SK-N-SH treated with all-trans-retinoic acid at 6 μM for 48 hours (cell line): ENCODE data around the gene PRH2.

Experiments
- ATAC-seq: fragments of 200-7000 bp; cut with Tn5 transposase; 3 replicates; pipeline ENCODE4 v1.9.1; 2020; ENCODE audit warnings: mild to moderate bottlenecking, moderate library complexity
- ARNTL ChIP-seq: fragments of 450-650 bp; formaldehyde crosslinking; IDR thresholded peaks from 2 replicates; pipeline ENCODE4 v1.5.0; 2020; ENCODE audit warnings: low read depth, mild to moderate bottlenecking, moderate library complexity, borderline replicate concordance
- BACH2 ChIP-seq: fragments of 250-450 bp; sonication (Bioruptor Pico); IDR thresholded peaks from 2 replicates; pipeline ENCODE4 v1.9.0; 2021; ENCODE audit warnings: mild to moderate bottlenecking, borderline replicate concordance
- CREB5 ChIP-seq: fragments of 250-450 bp; sonication (Bioruptor Pico); IDR thresholded peaks from 2 replicates; pipeline ENCODE4 v1.5.1; 2020; ENCODE audit warnings: low read depth, mild to moderate bottlenecking, moderate library complexity
- CSDC2 ChIP-seq: fragments of 250-450 bp; sonication (Bioruptor Pico); IDR thresholded peaks from 2 replicates; pipeline ENCODE4 v1.5.0; 2020; ENCODE audit warnings: mild to moderate bottlenecking, moderate library complexity
- ESRRG ChIP-seq: fragments of 250-450 bp; sonication (Bioruptor Pico); IDR thresholded peaks from 2 replicates; pipeline ENCODE4 v1.6.1; 2021; ENCODE audit warnings: mild to moderate bottlenecking
- GLIS3 ChIP-seq: fragments of 250-450 bp; sonication (Bioruptor Pico); IDR thresholded peaks from 2 replicates; pipeline ENCODE4 v1.5.0; 2020; ENCODE audit warnings: mild to moderate bottlenecking, moderate library complexity
- ISL1 ChIP-seq: fragments of 250-450 bp; sonication (Bioruptor Pico); IDR thresholded peaks from 2 replicates; pipeline ENCODE4 v2.1.2; 2022; ENCODE audit warnings: mild to moderate bottlenecking, moderate library complexity
- OSR1 ChIP-seq: fragments of 250-450 bp; sonication (Bioruptor Pico); IDR thresholded peaks from 2 replicates; pipeline ENCODE4 v1.8.0; 2022; ENCODE audit warnings: moderate library complexity, mild to moderate bottlenecking, inconsistent platforms
- PPARA ChIP-seq: fragments of 250-450 bp; sonication (Bioruptor Pico); IDR thresholded peaks from 2 replicates; pipeline ENCODE4 v1.5.0; 2020; ENCODE audit warnings: mild to moderate bottlenecking, borderline replicate concordance
- RARB ChIP-seq: fragments of 250-450 bp; sonication (Bioruptor Pico); IDR thresholded peaks from 2 replicates; pipeline ENCODE4 v1.8.0; 2021; ENCODE audit warnings: mild to moderate bottlenecking, moderate library complexity
- SNAI2 ChIP-seq: fragments of 250-450 bp; sonication (Bioruptor Pico); IDR thresholded peaks from 2 replicates; pipeline ENCODE4 v1.5.0; 2020; ENCODE audit warnings: mild to moderate bottlenecking, moderate library complexity
- TCF4 ChIP-seq: fragments of 250-450 bp; sonication (Bioruptor Pico); IDR thresholded peaks from 2 replicates; pipeline ENCODE4 v1.8.0; 2021; ENCODE audit warnings: mild to moderate bottlenecking, moderate library complexity, borderline replicate concordance
- TOX ChIP-seq: fragments of 250-450 bp; sonication (Bioruptor Pico); IDR thresholded peaks from 2 replicates; pipeline ENCODE4 v1.8.0; 2021; ENCODE audit warnings: mild to moderate bottlenecking, moderate library complexity, borderline replicate concordance
- ZC3H10 ChIP-seq: fragments of 250-450 bp; sonication (Bioruptor Pico); IDR thresholded peaks from 2 replicates; pipeline ENCODE4 v1.5.1; 2021; ENCODE audit warnings: mild to moderate bottlenecking, moderate library complexity
- ZFP3 ChIP-seq: fragments of 250-450 bp; sonication (Bioruptor Pico); IDR thresholded peaks from 2 replicates; pipeline ENCODE4 v1.5.0; 2020; ENCODE audit warnings: mild to moderate bottlenecking, moderate library complexity
- ZFP30 ChIP-seq: fragments of 450-650 bp; formaldehyde crosslinking; IDR thresholded peaks from 2 replicates; pipeline ENCODE4 v1.5.0; 2022; ENCODE audit warnings: mild to moderate bottlenecking, moderate library complexity
- ZNF565 ChIP-seq: fragments of 450-650 bp; formaldehyde crosslinking; conservative IDR thresholded peaks from 2 replicates; pipeline ENCODE4 v1.5.0; 2020; ENCODE audit warnings: low read depth, mild to moderate bottlenecking, moderate library complexity
- ZNF70 ChIP-seq: fragments of 450-650 bp; formaldehyde crosslinking; IDR thresholded peaks from 2 replicates; pipeline ENCODE4 v1.5.0; 2020; ENCODE audit warnings: mild to moderate bottlenecking, moderate library complexity
- TF ChIP-seq, protein P1 (sequence below): fragments of 250-450 bp; sonication (Bioruptor Pico); IDR thresholded peaks from 2 replicates; pipeline ENCODE4 v1.8.0; 2021; ENCODE audit warnings: low read depth, mild to moderate bottlenecking, moderate library complexity, borderline replicate concordance
- TF ChIP-seq, protein P2 (sequence below): fragments of 250-450 bp; sonication (Bioruptor Pico); IDR thresholded peaks from 2 replicates; pipeline ENCODE4 v1.5.1; 2021; ENCODE audit warnings: mild to moderate bottlenecking, moderate library complexity
- TF ChIP-seq, protein P3 (sequence below): fragments of 250-450 bp; sonication (Bioruptor Pico); IDR thresholded peaks from 2 replicates; pipeline ENCODE4 v1.8.0; 2020; ENCODE audit warnings: mild to moderate bottlenecking, moderate library complexity, borderline replicate concordance
- TF ChIP-seq, protein P4 (sequence below): fragments of 250-450 bp; sonication (Bioruptor Pico); IDR thresholded peaks from 2 replicates; pipeline ENCODE4 v1.5.0; 2020; ENCODE audit warnings: mild to moderate bottlenecking, moderate library complexity

Gene PRH2

DNA sequence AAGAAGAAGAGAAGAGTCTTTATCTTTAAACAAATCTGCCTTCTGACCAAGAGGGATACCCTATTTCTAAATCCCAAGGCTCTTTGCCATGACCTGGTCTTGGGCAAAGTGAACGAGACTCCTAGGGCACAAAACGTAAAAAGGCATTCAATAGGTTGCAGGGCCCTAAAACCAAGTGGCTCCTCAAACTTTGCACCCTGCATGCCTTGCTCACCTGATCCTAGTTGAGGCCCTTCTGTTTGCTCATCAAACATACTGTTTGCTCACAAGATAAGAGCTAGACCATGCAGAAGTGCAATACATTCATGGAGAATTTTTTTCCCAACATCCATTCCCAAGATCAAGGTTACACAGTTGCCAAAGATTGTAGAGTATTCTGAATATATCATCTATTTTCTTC is 37.1 kb upstream of the PRH2 start:
- TF ChIP-seq GLIS3 (CRISPR knock-in tag): no peak
- no peak for TF ChIP-seq TOX (CRISPR knock-in tag)
- no peak for TF ChIP-seq ZNF565
- TF ChIP-seq ZC3H10 (CRISPR knock-in tag): no peak
- ATAC-seq: no peak

- ATAC-seq: no peak
- TF ChIP-seq SNAI2 (CRISPR knock-in tag) (no peak), TOX (CRISPR knock-in tag) (no peak), ZC3H10 (CRISPR knock-in tag) (no peak), TCF4 (CRISPR knock-in tag) (no peak), ZFP3 (no peak), ZNF565 (no peak), PPARA (CRISPR knock-in tag) (no peak), ISL1 (CRISPR knock-in tag) (no peak), ESRRG (CRISPR knock-in tag) (no peak), ZFP30 (CRISPR knock-in tag) (no peak), CSDC2 (CRISPR knock-in tag) (no peak), ARNTL (CRISPR knock-in tag) (no peak), OSR1 (CRISPR knock-in tag) (no peak)
- TF ChIP-seq, all 23 proteins: peak for 0
Measured at GRCh38 chr12:10896854-10897253, 32.2 kb upstream of the PRH2 start.

DNA sequence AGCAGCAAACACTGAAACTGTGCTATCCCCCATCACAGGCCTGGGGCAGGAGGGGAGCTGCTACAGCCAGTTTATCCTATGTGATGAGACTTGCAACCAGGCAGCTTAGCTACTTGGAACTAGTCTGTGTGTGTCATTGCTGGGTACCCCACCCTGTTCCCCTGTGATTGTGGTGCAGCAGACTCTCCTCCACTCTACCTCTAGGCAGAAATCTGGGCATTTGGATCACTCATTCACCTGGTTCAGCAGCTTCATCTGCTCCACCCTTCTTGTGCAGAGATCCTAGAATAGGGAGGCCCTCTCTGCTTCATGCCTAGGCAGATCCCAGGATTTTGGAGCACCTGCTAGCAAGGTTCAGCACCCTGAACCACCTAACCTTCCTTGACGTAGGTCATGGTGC is 28.5 kb upstream of the PRH2 start:
- ATAC-seq: no peak
- TF ChIP-seq ZNF70 (no peak), TCF4 (CRISPR knock-in tag) (no peak), ISL1 (CRISPR knock-in tag) (no peak), ZFP3 (no peak), CSDC2 (CRISPR knock-in tag) (no peak), OSR1 (CRISPR knock-in tag) (no peak)
- TF ChIP-seq, protein P1, sequence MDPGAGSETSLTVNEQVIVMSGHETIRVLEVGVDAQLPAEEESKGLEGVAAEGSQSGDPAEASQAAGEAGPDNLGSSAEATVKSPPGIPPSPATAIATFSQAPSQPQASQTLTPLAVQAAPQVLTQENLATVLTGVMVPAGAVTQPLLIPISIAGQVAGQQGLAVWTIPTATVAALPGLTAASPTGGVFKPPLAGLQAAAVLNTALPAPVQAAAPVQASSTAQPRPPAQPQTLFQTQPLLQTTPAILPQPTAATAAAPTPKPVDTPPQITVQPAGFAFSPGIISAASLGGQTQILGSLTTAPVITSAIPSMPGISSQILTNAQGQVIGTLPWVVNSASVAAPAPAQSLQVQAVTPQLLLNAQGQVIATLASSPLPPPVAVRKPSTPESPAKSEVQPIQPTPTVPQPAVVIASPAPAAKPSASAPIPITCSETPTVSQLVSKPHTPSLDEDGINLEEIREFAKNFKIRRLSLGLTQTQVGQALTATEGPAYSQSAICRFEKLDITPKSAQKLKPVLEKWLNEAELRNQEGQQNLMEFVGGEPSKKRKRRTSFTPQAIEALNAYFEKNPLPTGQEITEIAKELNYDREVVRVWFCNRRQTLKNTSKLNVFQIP (CRISPR knock-in tag): no peak
- TF ChIP-seq, protein P2, sequence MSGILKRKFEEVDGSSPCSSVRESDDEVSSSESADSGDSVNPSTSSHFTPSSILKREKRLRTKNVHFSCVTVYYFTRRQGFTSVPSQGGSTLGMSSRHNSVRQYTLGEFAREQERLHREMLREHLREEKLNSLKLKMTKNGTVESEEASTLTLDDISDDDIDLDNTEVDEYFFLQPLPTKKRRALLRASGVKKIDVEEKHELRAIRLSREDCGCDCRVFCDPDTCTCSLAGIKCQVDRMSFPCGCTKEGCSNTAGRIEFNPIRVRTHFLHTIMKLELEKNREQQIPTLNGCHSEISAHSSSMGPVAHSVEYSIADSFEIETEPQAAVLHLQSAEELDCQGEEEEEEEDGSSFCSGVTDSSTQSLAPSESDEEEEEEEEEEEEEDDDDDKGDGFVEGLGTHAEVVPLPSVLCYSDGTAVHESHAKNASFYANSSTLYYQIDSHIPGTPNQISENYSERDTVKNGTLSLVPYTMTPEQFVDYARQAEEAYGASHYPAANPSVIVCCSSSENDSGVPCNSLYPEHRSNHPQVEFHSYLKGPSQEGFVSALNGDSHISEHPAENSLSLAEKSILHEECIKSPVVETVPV (CRISPR knock-in tag): no peak
- TF ChIP-seq, all 23 proteins: peak for 0

DNA sequence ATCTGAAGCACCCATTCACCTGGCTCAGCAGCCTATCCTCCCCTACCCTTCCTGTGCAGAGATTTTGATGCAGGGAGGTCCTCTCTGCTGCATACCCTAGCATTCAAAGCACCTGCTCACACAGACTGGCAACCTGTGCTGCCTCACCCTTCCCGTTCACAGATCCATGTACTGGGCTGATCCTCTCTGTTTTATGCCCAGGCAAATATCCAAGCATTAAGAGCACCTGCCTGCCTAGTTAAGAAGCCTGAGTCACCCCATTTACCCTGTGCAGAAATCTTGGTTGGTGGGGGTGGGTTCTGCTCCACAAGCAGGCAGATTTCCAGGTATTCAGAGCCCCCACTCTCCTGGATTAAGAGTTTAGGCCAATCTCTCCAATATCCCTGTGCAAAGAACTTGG is 28.1 kb upstream of the PRH2 start:
- TF ChIP-seq CREB5 (CRISPR knock-in tag): no peak
- ATAC-seq: no peak

DNA sequence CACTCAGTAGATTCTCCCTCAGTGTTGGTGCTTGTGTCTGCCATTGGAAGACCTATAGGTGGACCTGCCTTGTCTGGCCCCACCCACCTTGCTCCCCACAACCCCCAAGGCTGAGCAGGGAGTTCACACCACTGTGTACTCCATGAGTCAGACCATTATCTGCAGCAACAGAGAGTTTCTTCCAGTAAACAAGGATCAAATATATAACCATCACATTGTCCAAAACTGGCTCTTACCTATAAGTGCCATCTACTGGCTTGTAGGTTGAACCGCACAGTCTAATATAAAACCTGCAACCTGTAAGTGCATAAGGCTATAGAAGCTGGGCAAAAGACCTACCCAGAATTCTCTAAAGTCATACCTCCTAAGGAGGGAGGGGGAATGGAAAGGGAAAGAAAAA is 27.6 kb upstream of the PRH2 start:
- ATAC-seq: no peak
- TF ChIP-seq RARB (CRISPR knock-in tag) (no peak), OSR1 (CRISPR knock-in tag) (no peak), GLIS3 (CRISPR knock-in tag) (no peak), BACH2 (no peak)
- TF ChIP-seq, protein P3, sequence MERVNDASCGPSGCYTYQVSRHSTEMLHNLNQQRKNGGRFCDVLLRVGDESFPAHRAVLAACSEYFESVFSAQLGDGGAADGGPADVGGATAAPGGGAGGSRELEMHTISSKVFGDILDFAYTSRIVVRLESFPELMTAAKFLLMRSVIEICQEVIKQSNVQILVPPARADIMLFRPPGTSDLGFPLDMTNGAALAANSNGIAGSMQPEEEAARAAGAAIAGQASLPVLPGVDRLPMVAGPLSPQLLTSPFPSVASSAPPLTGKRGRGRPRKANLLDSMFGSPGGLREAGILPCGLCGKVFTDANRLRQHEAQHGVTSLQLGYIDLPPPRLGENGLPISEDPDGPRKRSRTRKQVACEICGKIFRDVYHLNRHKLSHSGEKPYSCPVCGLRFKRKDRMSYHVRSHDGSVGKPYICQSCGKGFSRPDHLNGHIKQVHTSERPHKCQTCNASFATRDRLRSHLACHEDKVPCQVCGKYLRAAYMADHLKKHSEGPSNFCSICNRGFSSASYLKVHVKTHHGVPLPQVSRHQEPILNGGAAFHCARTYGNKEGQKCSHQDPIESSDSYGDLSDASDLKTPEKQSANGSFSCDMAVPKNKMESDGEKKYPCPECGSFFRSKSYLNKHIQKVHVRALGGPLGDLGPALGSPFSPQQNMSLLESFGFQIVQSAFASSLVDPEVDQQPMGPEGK (CRISPR knock-in tag): no peak
- TF ChIP-seq, protein P4, sequence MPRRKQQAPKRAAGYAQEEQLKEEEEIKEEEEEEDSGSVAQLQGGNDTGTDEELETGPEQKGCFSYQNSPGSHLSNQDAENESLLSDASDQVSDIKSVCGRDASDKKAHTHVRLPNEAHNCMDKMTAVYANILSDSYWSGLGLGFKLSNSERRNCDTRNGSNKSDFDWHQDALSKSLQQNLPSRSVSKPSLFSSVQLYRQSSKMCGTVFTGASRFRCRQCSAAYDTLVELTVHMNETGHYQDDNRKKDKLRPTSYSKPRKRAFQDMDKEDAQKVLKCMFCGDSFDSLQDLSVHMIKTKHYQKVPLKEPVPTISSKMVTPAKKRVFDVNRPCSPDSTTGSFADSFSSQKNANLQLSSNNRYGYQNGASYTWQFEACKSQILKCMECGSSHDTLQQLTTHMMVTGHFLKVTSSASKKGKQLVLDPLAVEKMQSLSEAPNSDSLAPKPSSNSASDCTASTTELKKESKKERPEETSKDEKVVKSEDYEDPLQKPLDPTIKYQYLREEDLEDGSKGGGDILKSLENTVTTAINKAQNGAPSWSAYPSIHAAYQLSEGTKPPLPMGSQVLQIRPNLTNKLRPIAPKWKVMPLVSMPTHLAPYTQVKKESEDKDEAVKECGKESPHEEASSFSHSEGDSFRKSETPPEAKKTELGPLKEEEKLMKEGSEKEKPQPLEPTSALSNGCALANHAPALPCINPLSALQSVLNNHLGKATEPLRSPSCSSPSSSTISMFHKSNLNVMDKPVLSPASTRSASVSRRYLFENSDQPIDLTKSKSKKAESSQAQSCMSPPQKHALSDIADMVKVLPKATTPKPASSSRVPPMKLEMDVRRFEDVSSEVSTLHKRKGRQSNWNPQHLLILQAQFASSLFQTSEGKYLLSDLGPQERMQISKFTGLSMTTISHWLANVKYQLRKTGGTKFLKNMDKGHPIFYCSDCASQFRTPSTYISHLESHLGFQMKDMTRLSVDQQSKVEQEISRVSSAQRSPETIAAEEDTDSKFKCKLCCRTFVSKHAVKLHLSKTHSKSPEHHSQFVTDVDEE (CRISPR knock-in tag): no peak
- TF ChIP-seq, protein P2 (CRISPR knock-in tag): no peak
